Caco-2 (cell line): ENCODE measurements around the gene CDH3. TPM values are rescaled to one million over a fixed set of nuclear protein-coding genes. Genes with fewer than 3 reads are reported as not detected.

Experiments
- BruUV-seq: library from RNA; stranded (reverse); fragments of 400-500 nt; replicated peaks from 2 replicates; lab custom pipeline; 2021; lab: Mats Ljungman, UMichigan
- CTCF ChIA-PET: fragments of 300-600 bp; sonication (Branson Sonifier 250); formaldehyde crosslinking; loops from one replicate; lab custom pipeline; 2022; ENCODE audit warnings: antibody characterized with exemption; lab: Charles Lee
- POLR2A ChIA-PET: fragments of 300-600 bp; sonication (Branson Sonifier 250); formaldehyde crosslinking; loops from one replicate; lab custom pipeline; 2022; ENCODE audit warnings: antibody characterized with exemption; lab: Charles Lee
- DNase-seq, 2 experiments: peaks; one replicate each; pipeline versions ENCODE4 v3.0.0 to v3.0.0-alpha.2; 2020 to 2022
- H3K27me3 ChIP-seq: replicated peaks from 2 replicates; pipeline ENCODE4 v1.6.0; 2011; ENCODE audit warnings: low read length; ENCODE audit not compliant: control insufficient read depth, insufficient read depth
- H3K36me3 ChIP-seq: 2 replicates; pipeline ENCODE4 v1.5.1; 2011; ENCODE audit warnings: low read length; ENCODE audit not compliant: control insufficient read depth, insufficient read depth
- H3K4me1 ChIP-seq: fragments of 250-450 bp; sonication (Bioruptor Pico); 2 replicates; pipeline ENCODE4 v1.5.1; 2020; ENCODE audit warnings: mild to moderate bottlenecking
- H3K4me3 ChIP-seq: 2 replicates; pipeline ENCODE4 v1.5.1; 2011; ENCODE audit warnings: low read depth, mild to moderate bottlenecking, control low read depth, low read length
- H3K9me3 ChIP-seq: fragments of 250-450 bp; sonication (Bioruptor Pico); 2 replicates; pipeline ENCODE4 v1.5.1; 2020; ENCODE audit warnings: mild to moderate bottlenecking, moderate library complexity
- H3K27ac Mint-ChIP-seq: one replicate; pipeline ENCODE4 v1.8.0; 2022; ENCODE audit warnings: mixed read lengths; ENCODE audit not compliant: unreplicated experiment
- H3K27me3 Mint-ChIP-seq: one replicate; pipeline ENCODE4 v1.8.0; 2022; ENCODE audit warnings: mixed read lengths; ENCODE audit not compliant: insufficient read depth, unreplicated experiment
- H3K36me3 Mint-ChIP-seq: one replicate; pipeline ENCODE4 v1.8.0; 2022; ENCODE audit warnings: mild to moderate bottlenecking, mixed read lengths; ENCODE audit not compliant: insufficient read depth, unreplicated experiment
- H3K4me1 Mint-ChIP-seq: one replicate; pipeline ENCODE4 v1.8.0; 2022; ENCODE audit warnings: low read depth, mixed read lengths; ENCODE audit not compliant: unreplicated experiment
- H3K4me3 Mint-ChIP-seq: one replicate; pipeline ENCODE4 v1.8.0; 2022; ENCODE audit warnings: mild to moderate bottlenecking, moderate library complexity, mixed read lengths; ENCODE audit not compliant: unreplicated experiment
- H3K9me3 Mint-ChIP-seq: one replicate; pipeline ENCODE4 v1.8.0; 2022; ENCODE audit warnings: mixed read lengths; ENCODE audit not compliant: unreplicated experiment
- intact Hi-C: fragments of 100-400 bp; cut with micrococcal nuclease; formaldehyde crosslinking; loops from one replicate; pipeline ENCODE4 v1.10.0; 2022; ENCODE audit not compliant: unreplicated experiment
- total RNA-seq: library from RNA; stranded (reverse); gene quantifications from 2 replicates; pipeline ENCODE4 v1.2.3, GENCODE V29; 2022
- TF ChIP-seq, protein P1 (sequence below), 2 experiments: fragments of 200-600 bp in 1 of 2; IDR thresholded peaks; 1 replicate in 1 of 2; 2 replicates in 1 of 2; pipeline versions ENCODE4 v1.5.1 to v1.8.0; 2011 to 2022; ENCODE audit warnings: antibody characterized with exemption in 1 of 2, control low read depth in 1 of 2, inconsistent platforms in 1 of 2, low read depth in 1 of 2, low read length in 1 of 2, mild to moderate bottlenecking in 1 of 2, moderate library complexity in 1 of 2; ENCODE audit not compliant: insufficient read depth in 1 of 2, severe bottlenecking in 1 of 2, unreplicated experiment in 1 of 2

The CDH3 gene
- total RNA-seq, 1 experiment from 2014 or later, result 144 TPM

DNA sequence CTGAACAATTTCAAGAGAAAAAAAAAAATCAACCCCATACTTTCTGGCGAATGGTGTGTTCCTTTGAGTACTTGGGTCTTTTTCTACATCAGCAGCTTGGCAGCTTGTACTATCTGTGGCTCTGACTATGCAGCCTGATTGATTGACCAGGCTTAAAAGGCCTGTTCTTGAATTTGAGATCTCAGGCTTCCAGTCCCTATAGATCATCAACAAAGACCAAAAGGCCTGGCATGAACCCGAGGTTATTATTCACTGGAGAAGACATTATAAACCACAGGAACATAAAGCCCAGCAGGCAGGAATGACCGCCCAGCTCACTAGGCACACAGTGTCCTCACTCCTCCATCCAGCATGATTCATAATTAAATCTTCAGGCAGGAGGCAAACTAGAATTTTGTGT, 32.1 kb upstream of the CDH3 start:
- intact Hi-C loops, result no loop called here
- peaks cover 8% of the 10 kb centered on the region; the same call in 1 of the 2 replicates for H3K9me3 ChIP-seq
- H3K4me1 ChIP-seq, result no peaks in the 10 kb centered on the region
- no peaks in the 10 kb centered on the region for H3K36me3 ChIP-seq
- Mint-ChIP-seq H3K9me3 (peaks cover 23% of the 10 kb centered on the region), H3K27me3 (peaks cover 5% of the 10 kb centered on the region), H3K4me1 (no peaks in the 10 kb centered on the region), H3K27ac (no peak overlapping the region), H3K4me3 (no peak overlapping the region), H3K36me3 (no peaks in the 10 kb centered on the region)
- ChIA-PET POLR2A (no interaction called here), CTCF (no interaction called here)
- no peak for DNase-seq
- BruUV-seq, result no TSS peak
- TF ChIP-seq, protein P1, sequence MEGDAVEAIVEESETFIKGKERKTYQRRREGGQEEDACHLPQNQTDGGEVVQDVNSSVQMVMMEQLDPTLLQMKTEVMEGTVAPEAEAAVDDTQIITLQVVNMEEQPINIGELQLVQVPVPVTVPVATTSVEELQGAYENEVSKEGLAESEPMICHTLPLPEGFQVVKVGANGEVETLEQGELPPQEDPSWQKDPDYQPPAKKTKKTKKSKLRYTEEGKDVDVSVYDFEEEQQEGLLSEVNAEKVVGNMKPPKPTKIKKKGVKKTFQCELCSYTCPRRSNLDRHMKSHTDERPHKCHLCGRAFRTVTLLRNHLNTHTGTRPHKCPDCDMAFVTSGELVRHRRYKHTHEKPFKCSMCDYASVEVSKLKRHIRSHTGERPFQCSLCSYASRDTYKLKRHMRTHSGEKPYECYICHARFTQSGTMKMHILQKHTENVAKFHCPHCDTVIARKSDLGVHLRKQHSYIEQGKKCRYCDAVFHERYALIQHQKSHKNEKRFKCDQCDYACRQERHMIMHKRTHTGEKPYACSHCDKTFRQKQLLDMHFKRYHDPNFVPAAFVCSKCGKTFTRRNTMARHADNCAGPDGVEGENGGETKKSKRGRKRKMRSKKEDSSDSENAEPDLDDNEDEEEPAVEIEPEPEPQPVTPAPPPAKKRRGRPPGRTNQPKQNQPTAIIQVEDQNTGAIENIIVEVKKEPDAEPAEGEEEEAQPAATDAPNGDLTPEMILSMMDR (IDR thresholded peaks at IDR 0.05; ENCODE audit: insufficient read depth in 1 of 2, low read depth in 1 of 2, low read length in 1 of 2, severe bottlenecking in 1 of 2, unreplicated experiment in 1 of 2), result no peak
- H3K27me3 ChIP-seq, result no peaks in the 10 kb centered on the region
- H3K4me3 ChIP-seq, result no peak overlapping the region

DNA sequence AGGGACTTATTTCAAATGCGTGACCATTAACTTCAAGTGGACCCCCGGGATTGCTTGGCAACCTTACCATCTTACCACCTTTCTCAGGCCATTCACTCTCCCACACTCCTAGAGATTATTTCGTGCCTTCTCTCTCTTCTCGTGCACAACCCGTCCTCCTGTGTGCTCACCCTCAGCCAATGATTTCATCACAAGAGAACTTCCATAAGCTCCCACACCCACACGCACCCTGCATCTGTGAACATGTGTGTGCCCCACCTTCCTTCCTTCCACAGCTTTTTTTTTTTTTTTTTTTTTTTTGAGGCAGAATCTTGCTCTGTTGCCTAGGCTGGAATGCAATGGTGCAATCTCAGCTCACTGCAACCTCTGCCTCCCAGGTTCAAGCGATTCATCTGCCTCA, 27.4 kb upstream of the CDH3 start:
- BruUV-seq, result no TSS peak
- CTCF ChIA-PET, result no interaction called here

DNA sequence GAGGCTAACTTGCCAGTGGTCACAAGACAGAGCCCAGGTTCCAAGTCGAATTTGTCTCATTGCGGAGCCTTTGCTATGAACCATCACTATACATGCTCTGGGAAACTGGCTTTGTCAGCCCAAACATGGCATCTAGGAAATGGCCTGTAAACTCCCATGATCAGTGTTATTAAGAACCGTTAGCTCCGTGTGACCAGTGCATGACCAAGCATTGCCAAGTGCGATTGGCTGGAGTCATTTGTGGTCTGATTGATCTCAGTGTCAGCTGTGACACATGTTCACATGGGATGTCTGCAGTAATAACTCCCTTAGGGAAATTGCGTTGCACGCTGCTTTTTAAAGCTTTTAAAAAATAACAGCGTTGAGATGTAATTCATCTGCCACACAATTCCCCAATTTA, 18.6 kb upstream of the CDH3 start:
- Mint-ChIP-seq H3K27me3 (peaks cover 3% of the 10 kb centered on the region), H3K36me3 (no peaks in the 10 kb centered on the region), H3K27ac (no peak overlapping the region), H3K4me1 (no peaks in the 10 kb centered on the region), H3K4me3 (no peak overlapping the region), H3K9me3 (peaks cover 8% of the 10 kb centered on the region)
- BruUV-seq, result no TSS peak
- Histone ChIP-seq H3K9me3 (peaks cover 4% of the 10 kb centered on the region; the same call in 1 of the 2 replicates), H3K4me3 (no peak overlapping the region), H3K36me3 (no peaks in the 10 kb centered on the region), H3K27me3 (no peaks in the 10 kb centered on the region; the same call in 1 of the 2 replicates), H3K4me1 (no peaks in the 10 kb centered on the region)
- intact Hi-C loops, result no loop called here
- ChIA-PET POLR2A (no interaction called here), CTCF (no interaction called here)
- no peak for DNase-seq
- TF ChIP-seq, protein P1 (IDR thresholded peaks at IDR 0.05; ENCODE audit: insufficient read depth in 1 of 2, low read depth in 1 of 2, low read length in 1 of 2, severe bottlenecking in 1 of 2, unreplicated experiment in 1 of 2), result no peak

More for the DNA sequence above, 27.4 kb upstream of the CDH3 start:
- H3K27ac Mint-ChIP-seq, result no peak overlapping the region
- TF ChIP-seq, protein P1 (IDR thresholded peaks at IDR 0.05; ENCODE audit: insufficient read depth in 1 of 2, low read depth in 1 of 2, low read length in 1 of 2, severe bottlenecking in 1 of 2, unreplicated experiment in 1 of 2), result no peak
- H3K4me3 Mint-ChIP-seq, result no peak overlapping the region
- no peaks in the 10 kb centered on the region for H3K36me3 Mint-ChIP-seq
- H3K27me3 ChIP-seq, result no peaks in the 10 kb centered on the region
- H3K9me3 ChIP-seq, result 0 out of 2 replicates have a peak, but pooled peaks cover 8% of the 10 kb centered on the region
- no peak overlapping the region for H3K4me3 ChIP-seq
- H3K4me1 ChIP-seq, result no peaks in the 10 kb centered on the region
- no peaks in the 10 kb centered on the region for H3K36me3 ChIP-seq
- intact Hi-C loops, result no loop called here
- peaks cover 5% of the 10 kb centered on the region for H3K27me3 Mint-ChIP-seq
- H3K4me1 Mint-ChIP-seq, result no peaks in the 10 kb centered on the region
- POLR2A ChIA-PET, result interaction anchor here (0.6 kb wide), 1 partner anchor 46 kb away, joined by 10 read pairs; no protein-coding TSS in a partner anchor
- DNase-seq, result no peak
- peaks cover 13% of the 10 kb centered on the region for H3K9me3 Mint-ChIP-seq
